Right lobe of liver (tissue), 4 donors: ENCODE data around the gene RNPS1.

ENCODE experiments used
- POLR2A ChIP-seq: fragments of 450-650 bp; IDR thresholded peaks from one replicate; pipeline ENCODE4 v1.6.1; 2017; ENCODE audit warnings: antibody characterized with exemption, mild to moderate bottlenecking
- TF ChIP-seq, protein P1 (sequence below), 4 donors: fragments of 200-600 bp in 3 of 4; fragments of 450-650 bp in 1 of 4; IDR thresholded peaks; one replicate each; pipeline versions ENCODE4 v1.5.1 to v1.8.0; 2016 to 2022; ENCODE audit warnings: antibody characterized with exemption in 4 of 4, mild to moderate bottlenecking in 2 of 4
- donor health status: DM: no; HTN: no; CAD: no.
- donor health status: DM: no; HTN: no; CAD: no.
- donor health status: DM: no; HTN: yes; CAD: no.

- TF ChIP-seq, protein P1, sequence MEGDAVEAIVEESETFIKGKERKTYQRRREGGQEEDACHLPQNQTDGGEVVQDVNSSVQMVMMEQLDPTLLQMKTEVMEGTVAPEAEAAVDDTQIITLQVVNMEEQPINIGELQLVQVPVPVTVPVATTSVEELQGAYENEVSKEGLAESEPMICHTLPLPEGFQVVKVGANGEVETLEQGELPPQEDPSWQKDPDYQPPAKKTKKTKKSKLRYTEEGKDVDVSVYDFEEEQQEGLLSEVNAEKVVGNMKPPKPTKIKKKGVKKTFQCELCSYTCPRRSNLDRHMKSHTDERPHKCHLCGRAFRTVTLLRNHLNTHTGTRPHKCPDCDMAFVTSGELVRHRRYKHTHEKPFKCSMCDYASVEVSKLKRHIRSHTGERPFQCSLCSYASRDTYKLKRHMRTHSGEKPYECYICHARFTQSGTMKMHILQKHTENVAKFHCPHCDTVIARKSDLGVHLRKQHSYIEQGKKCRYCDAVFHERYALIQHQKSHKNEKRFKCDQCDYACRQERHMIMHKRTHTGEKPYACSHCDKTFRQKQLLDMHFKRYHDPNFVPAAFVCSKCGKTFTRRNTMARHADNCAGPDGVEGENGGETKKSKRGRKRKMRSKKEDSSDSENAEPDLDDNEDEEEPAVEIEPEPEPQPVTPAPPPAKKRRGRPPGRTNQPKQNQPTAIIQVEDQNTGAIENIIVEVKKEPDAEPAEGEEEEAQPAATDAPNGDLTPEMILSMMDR (IDR thresholded peaks at IDR 0.05), result no peak
- no peak for TF ChIP-seq POLR2A
Measured at GRCh38 chr16:2230376-2230775, 37.5 kb downstream of the RNPS1 start.
